ENCODE results near the gene ARHGEF33.

DNA sequence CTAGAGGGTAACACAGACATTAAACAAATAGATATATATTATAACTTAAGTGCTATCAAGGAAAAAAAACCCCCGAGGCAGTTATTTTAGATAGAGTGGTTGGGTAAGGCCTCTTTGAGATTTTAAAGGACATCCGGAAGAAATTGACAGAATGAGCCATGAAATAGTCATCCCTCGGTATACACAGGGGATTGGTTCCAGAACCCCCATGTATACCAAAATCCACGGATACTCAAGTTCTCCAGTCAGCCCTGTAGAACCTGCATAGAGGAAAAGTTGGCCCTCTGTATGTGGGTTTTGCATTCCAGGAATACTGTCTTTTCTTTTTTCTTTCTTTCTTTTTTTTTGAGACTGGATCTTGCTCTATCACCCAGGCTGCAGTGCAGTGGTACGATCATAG is 15.9 kb upstream of the ARHGEF33 start:
- TF ChIP-seq, protein P1, sequence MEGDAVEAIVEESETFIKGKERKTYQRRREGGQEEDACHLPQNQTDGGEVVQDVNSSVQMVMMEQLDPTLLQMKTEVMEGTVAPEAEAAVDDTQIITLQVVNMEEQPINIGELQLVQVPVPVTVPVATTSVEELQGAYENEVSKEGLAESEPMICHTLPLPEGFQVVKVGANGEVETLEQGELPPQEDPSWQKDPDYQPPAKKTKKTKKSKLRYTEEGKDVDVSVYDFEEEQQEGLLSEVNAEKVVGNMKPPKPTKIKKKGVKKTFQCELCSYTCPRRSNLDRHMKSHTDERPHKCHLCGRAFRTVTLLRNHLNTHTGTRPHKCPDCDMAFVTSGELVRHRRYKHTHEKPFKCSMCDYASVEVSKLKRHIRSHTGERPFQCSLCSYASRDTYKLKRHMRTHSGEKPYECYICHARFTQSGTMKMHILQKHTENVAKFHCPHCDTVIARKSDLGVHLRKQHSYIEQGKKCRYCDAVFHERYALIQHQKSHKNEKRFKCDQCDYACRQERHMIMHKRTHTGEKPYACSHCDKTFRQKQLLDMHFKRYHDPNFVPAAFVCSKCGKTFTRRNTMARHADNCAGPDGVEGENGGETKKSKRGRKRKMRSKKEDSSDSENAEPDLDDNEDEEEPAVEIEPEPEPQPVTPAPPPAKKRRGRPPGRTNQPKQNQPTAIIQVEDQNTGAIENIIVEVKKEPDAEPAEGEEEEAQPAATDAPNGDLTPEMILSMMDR (IDR thresholded peaks at IDR 0.05), result no peak
- no peak for TF ChIP-seq ZFX (IDR thresholded peaks at IDR 0.05; ENCODE audit: borderline replicate concordance)

Measured in 22Rv1 (cell line).